Measurements from ENCODE around the gene AXIN1.

DNA sequence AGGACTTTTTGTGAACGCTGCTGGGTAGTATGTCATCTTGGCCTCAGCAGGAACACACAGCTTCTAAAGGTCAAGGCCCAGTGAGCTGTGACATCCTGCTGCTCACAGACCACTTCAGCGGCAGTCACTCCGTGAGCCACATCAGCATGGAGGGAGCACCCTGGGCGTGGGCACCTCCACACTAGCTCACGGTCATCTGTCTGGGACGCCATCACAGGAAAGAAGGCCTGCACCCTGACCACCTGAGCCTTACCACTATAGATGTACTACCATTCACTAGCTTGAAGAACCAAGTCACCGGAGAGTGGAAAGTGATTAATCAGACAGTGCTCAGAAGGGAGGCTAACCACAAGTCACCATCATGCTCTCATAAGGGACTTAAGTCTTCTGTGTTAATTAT is 3.3 kb downstream of the AXIN1 start:
- no peak for TF ChIP-seq CTCF (IDR thresholded peaks at IDR 0.05)
- no peak for TF ChIP-seq POLR2A (IDR thresholded peaks at IDR 0.05)

Measured in prostate gland (tissue), 2 donors.